ENCODE measurements around the gene CDK8.

Gene CDK8

GRCh38 chr13:26324294-26324693, 70.4 kb downstream of the CDK8 start:
- Histone ChIP-seq H3K4me3 (ENCODE audit: low read depth, low read length) (no peak overlapping the region), H3K27ac (no peak overlapping the region), H3K36me3 (replicated peaks) (no peaks in the 10 kb centered on the region), H3K27me3 (replicated peaks) (no peaks in the 10 kb centered on the region)
- in situ Hi-C loops (cut with HindIII; ENCODE audit: low pct_ligation_motif_present, low sequenced_read_pairs): no loop called here
- no peak for TF ChIP-seq CTCF (IDR thresholded peaks at IDR 0.05; ENCODE audit: low read depth, low read length, missing control alignments)
- no peak for DNase-seq

GRCh38 chr13:26324867-26325266, 70.9 kb downstream of the CDK8 start:
- Histone ChIP-seq H3K27ac (no peak overlapping the region), H3K36me3 (replicated peaks) (no peaks in the 10 kb centered on the region), H3K4me3 (ENCODE audit: low read depth, low read length) (no peak overlapping the region), H3K27me3 (replicated peaks) (no peaks in the 10 kb centered on the region)
- no peak for DNase-seq
- TF ChIP-seq CTCF (IDR thresholded peaks at IDR 0.05; ENCODE audit: low read depth, low read length, missing control alignments): no peak
- in situ Hi-C loops (cut with HindIII; ENCODE audit: low pct_ligation_motif_present, low sequenced_read_pairs): no loop called here

DNA sequence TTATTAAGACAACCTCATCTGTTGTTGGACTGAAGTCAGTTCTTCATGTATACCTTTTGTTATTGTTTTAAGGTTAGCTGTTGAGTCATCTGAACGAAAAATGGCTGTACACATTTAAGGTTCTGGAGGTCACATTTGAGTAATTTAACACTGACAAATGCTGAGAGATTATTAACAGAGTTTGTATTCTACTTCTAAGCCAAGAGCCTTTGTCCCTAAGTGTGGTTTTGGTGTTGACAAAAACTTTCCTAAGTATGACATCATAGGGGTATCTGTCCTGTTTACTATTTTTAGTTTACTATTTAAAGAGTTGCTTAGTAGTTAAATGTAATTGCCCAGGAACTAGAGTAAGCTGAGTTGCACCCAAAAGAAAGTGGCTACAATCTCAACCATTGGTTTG, 71.9 kb downstream of the CDK8 start:
- Histone ChIP-seq H3K27ac (no peak overlapping the region), H3K27me3 (replicated peaks) (no peaks in the 10 kb centered on the region), H3K36me3 (replicated peaks) (no peaks in the 10 kb centered on the region), H3K4me3 (ENCODE audit: low read depth, low read length) (no peak overlapping the region)
- DNase-seq: no peak
- no peak for TF ChIP-seq CTCF (IDR thresholded peaks at IDR 0.05; ENCODE audit: low read depth, low read length, missing control alignments)
- in situ Hi-C loops (cut with HindIII; ENCODE audit: low pct_ligation_motif_present, low sequenced_read_pairs): no loop called here

DNA sequence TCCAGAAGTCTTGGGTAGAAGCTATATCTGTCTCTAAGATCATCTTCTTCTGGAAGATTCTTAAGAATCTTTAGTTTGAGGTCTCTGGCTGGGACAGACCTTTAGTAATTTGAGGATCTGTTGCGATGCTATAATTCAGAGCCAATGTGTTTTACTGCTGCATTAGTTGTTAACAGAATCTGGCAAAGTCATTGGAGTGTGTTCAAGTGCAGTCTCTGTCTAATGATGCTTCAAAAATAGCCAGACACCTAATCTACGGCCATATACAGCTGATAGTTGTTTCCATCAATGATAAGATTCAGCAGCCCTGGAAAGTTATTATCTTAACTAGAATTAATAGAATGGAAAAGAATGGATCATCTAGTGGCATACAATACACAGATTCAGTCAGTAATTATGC, 72.6 kb downstream of the CDK8 start:
- Histone ChIP-seq H3K27ac (no peak overlapping the region), H3K27me3 (replicated peaks) (no peaks in the 10 kb centered on the region), H3K36me3 (replicated peaks) (no peaks in the 10 kb centered on the region), H3K4me3 (ENCODE audit: low read depth, low read length) (no peak overlapping the region)
- DNase-seq: no peak
- TF ChIP-seq CTCF (IDR thresholded peaks at IDR 0.05; ENCODE audit: low read depth, low read length, missing control alignments): no peak
- in situ Hi-C loops (cut with HindIII; ENCODE audit: low pct_ligation_motif_present, low sequenced_read_pairs): no loop called here

GRCh38 chr13:26327940-26328725, 74.2 kb downstream of the CDK8 start:
- no peak overlapping the region for H3K4me3 ChIP-seq (ENCODE audit: low read depth, low read length)
- no peak for TF ChIP-seq CTCF (IDR thresholded peaks at IDR 0.05; ENCODE audit: low read depth, low read length, missing control alignments)
- H3K36me3 ChIP-seq (replicated peaks): no peaks in the 10 kb centered on the region
- H3K27ac ChIP-seq: no peak overlapping the region
- in situ Hi-C loops (cut with HindIII; ENCODE audit: low pct_ligation_motif_present, low sequenced_read_pairs): no loop called here
- no peak for DNase-seq
- H3K27me3 ChIP-seq (replicated peaks): no peaks in the 10 kb centered on the region

- in situ Hi-C loops (cut with HindIII; ENCODE audit: low pct_ligation_motif_present, low sequenced_read_pairs): no loop called here
Measured at GRCh38 chr13:26335158-26335557, 81.2 kb downstream of the CDK8 start.

More at GRCh38 chr13:26335158-26335557, 81.2 kb downstream of the CDK8 start:
- TF ChIP-seq CTCF (IDR thresholded peaks at IDR 0.05; ENCODE audit: low read depth, low read length, missing control alignments): no peak
- Histone ChIP-seq H3K27me3 (replicated peaks) (no peaks in the 10 kb centered on the region), H3K36me3 (replicated peaks) (no peaks in the 10 kb centered on the region), H3K27ac (no peak overlapping the region), H3K4me3 (ENCODE audit: low read depth, low read length) (no peak overlapping the region)
- DNase-seq: no peak
